Immature natural killer cell (primary cell): Measurements from ENCODE around the gene CALU. TPM values are rescaled to one million over a fixed set of nuclear protein-coding genes. Genes with fewer than 3 reads are reported as not detected.

Experiments
- DNase-seq, 3 donors: peaks; one replicate each; pipeline ENCODE4 v3.0.0; 2022; ENCODE audit warnings: mixed read lengths in 1 of 3
- H3K27ac Mint-ChIP-seq, 6 donors: one replicate each; pipeline ENCODE4 v1.8.0; 2020; ENCODE audit warnings: mixed read lengths in 6 of 6, mild to moderate bottlenecking in 5 of 6, inconsistent platforms in 4 of 6, moderate library complexity in 3 of 6
- H3K27me3 Mint-ChIP-seq, 3 donors: one replicate each; pipeline ENCODE4 v1.8.0; 2020 to 2021; ENCODE audit warnings: low read depth in 3 of 3, mild to moderate bottlenecking in 3 of 3, mixed read lengths in 3 of 3, moderate library complexity in 3 of 3, inconsistent platforms in 1 of 3
- H3K36me3 Mint-ChIP-seq, 3 donors: one replicate each; pipeline ENCODE4 v1.8.0; 2020; ENCODE audit warnings: mixed read lengths in 3 of 3, inconsistent platforms in 2 of 3, mild to moderate bottlenecking in 2 of 3
- H3K4me1 Mint-ChIP-seq, 2 donors: one replicate each; pipeline ENCODE4 v1.8.0; 2020; ENCODE audit warnings: inconsistent platforms in 2 of 2, mild to moderate bottlenecking in 2 of 2, mixed read lengths in 2 of 2, moderate library complexity in 1 of 2
- H3K4me3 Mint-ChIP-seq, 5 donors: one replicate each; pipeline ENCODE4 v1.8.0; 2020; ENCODE audit warnings: mild to moderate bottlenecking in 5 of 5, mixed read lengths in 5 of 5, inconsistent platforms in 3 of 5, moderate library complexity in 3 of 5
- H3K9me3 Mint-ChIP-seq, 6 donors: one replicate each; pipeline ENCODE4 v1.8.0; 2020; ENCODE audit warnings: mild to moderate bottlenecking in 6 of 6, mixed read lengths in 6 of 6, inconsistent platforms in 4 of 6, moderate library complexity in 3 of 6
- polyA plus RNA-seq, 3 donors: library from polyadenylated mRNA; unstranded; fragments of 300-500 nt; fragmentation: Illumina TruSeq; gene quantifications; one replicate each; pipeline ENCODE4 v1.2.3, GENCODE V29; 2021

The CALU gene
- polyA plus RNA-seq, 3 donors from 2014 or later, result 26.6 to 49.3 (median 45.9) TPM

DNA sequence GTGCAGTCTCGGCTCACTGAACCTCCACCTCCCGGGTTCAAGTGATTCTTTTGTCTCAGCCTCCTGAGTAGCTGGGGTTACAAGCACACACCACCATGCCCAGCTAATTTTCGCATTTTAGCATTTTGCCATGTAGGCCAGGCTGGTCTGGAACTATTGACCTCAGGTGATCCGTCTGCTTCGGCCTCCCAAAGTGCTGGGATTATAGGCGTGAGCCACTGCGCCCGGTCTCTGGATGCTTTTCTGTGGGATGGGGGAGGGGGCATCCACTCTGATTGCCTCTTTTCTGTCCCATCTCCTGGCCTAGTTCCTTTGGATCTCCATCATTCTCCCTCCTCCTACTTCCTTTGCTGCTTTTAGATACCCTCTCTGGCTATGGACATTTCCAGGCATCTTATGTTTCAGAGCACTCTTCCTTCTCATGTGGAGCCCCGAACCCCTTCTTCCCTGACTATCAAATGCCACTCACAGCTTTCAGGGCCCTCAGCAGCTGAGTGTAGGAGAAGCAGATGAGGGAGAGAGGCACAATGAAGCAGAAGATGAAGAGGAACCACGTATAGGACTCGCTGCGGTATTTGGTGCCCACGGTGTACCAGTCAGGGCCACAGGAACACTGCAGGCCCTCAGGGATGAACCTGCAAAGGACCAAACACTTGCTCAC lies 35.0 kb downstream of the CALU start:
- DNase-seq, result no peak
- H3K9me3 Mint-ChIP-seq, result peaks cover 6 to 13% (median 7%) of the 10 kb centered on the region in 6 donors
- H3K4me3 Mint-ChIP-seq, result no peak overlapping the region
- no peak overlapping the region for H3K27ac Mint-ChIP-seq
- peaks cover 0 to 2% (median 0%) of the 10 kb centered on the region in 3 donors for H3K27me3 Mint-ChIP-seq
- peaks cover 22 to 37% (median 37%) of the 10 kb centered on the region in 3 donors for H3K36me3 Mint-ChIP-seq
- H3K4me1 Mint-ChIP-seq, result no peaks in the 10 kb centered on the region

DNA sequence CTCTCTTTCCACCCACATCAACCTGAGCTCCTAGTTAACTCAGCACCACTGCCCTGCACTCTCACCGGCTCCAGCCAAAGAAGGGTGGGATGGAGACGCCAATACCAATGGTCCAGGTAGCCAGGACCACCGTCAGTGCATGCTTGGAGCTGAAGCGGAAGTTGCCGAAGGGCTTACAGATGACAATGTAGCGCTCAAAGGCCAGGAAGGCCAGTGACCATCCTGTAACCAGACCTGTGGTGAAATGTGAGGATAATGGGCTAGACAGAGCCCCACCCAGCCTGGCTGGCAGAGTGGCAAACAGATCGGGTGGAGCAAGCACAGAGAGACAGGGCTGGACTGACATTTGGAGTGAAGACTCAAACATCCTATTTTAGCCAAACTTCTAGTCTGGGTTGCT lies 35.8 kb downstream of the CALU start:
- Mint-ChIP-seq H3K27me3 (peaks cover 0 to 2% (median 0%) of the 10 kb centered on the region in 3 donors), H3K36me3 (peaks cover 17 to 31% (median 29%) of the 10 kb centered on the region in 3 donors), H3K9me3 (peaks cover 6 to 13% (median 7%) of the 10 kb centered on the region in 6 donors), H3K4me3 (no peak overlapping the region), H3K27ac (no peak overlapping the region), H3K4me1 (no peaks in the 10 kb centered on the region)
- no peak for DNase-seq

DNA sequence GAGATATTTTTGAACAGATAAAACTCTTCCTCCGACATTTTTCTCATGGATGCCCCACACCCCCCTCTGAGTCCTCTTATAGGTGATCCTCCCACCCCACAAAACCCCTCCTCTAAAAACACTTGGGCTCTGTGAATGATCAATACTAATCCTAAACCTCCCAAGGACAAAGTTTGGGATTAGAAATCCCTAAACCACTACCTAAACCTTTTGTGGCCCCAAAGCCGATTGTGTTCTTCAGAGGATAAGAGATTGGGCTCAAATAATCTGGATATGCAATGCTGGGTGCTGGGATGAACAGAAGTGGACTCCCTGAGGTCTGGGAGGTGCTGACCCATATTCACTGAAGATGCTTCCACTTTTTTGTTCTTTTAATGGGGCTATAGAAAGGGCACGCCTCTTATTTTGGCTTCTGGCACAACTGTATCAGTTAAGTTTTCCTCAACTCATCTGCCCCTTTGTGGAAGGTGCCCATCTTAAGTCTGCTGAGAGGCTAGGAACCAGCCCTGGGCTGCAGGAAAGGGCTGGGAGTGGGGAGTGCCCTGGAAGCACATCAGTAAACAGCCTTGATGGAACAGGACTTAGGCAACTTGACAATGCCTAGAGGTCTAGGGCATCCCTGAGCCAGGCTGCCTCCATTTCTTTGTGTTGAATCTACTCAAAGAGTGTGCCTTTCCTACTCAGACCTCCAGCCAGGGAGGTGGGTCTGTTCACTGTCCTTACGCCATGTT lies 36.8 kb downstream of the CALU start, which contains the start of gene OPN1SW:
OPN1SW (minus strand) TSS at position 51 of the 731 bp plus-strand sequence; CDS start at position 38, 13 bp downstream.
- Mint-ChIP-seq H3K9me3 (peaks cover 6 to 13% (median 7%) of the 10 kb centered on the region in 6 donors), H3K4me1 (no peaks in the 10 kb centered on the region), H3K27me3 (peaks cover 0 to 3% (median 3%) of the 10 kb centered on the region in 3 donors), H3K4me3 (no peak within 1 kb of the TSS), H3K27ac (no peak within 1 kb of the TSS), H3K36me3 (peaks cover 17 to 27% (median 24%) of the 10 kb centered on the region in 3 donors)
- no peak for DNase-seq

DNA sequence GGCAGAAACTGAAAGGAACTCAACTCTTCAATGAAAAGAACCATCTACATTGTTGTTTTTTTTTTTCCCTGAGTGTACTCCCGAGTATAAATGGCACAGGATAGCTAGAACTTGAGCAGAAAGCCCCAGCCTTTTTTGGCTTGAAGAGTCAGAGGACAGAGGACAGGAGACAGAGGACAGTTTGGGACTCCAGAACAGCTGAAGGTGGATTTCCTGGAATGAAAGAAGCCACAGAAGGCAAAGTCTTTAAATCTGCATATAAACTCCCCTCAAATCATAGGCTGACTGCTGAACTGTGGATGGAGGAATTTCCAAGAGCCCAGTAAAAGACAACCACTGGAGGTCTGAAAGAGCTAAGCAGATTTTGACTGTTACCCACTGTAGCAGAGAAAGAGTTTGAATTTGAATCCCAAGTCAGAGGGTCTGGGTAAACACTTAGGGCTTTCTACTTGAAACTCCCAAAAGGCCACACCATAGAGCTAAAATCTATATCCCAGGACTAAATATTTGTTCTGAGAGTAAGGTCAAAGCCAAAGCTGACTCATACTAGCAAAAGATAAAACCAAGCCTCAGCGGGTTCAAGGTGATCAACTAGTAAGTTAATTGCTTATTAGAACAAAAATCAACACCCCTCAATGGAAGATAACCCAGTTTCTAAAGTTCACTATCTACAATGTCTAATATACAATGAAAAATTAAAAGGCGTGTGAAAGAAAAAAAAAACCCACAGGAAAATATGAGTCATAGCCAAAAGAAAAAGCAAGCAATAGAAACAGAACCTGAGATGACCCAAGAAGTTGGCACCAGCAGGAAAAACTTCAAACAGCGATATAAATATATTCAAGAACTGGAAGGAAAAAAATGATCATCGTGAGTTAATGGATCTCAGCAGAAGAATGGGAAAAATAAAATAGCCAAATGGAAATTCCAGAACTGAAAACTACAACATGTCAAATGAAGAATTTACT lies 38.3 kb downstream of the CALU start:
- H3K36me3 Mint-ChIP-seq, result peaks cover 14 to 18% (median 17%) of the 10 kb centered on the region in 3 donors
- no peak overlapping the region for H3K27ac Mint-ChIP-seq
- H3K27me3 Mint-ChIP-seq, result peaks cover 2 to 4% (median 4%) of the 10 kb centered on the region in 3 donors
- H3K4me1 Mint-ChIP-seq, result no peaks in the 10 kb centered on the region
- no peak for DNase-seq
- H3K9me3 Mint-ChIP-seq, result peaks cover 6 to 13% (median 7%) of the 10 kb centered on the region in 6 donors
- H3K4me3 Mint-ChIP-seq, result no peak overlapping the region

DNA sequence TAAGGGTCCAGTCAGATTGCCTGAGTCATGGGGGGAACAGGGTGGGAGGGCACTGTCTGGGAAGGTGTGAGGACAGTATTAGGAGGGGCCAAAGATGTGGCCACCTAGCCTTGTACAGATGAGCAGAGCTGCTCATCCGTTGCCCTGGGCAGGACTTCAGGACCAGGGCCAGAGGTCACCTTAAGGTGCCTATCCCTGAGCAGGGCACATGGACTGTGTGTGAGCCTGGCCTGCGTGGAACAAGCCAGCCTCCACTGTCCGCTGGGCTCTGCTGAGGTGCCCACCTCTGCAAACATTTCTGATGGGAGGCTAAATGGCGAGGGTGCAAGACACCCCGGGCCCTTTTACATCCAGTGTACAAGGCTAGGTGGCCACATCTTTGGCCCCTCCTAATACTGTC lies 39.8 kb downstream of the CALU start:
- H3K4me1 Mint-ChIP-seq, result no peaks in the 10 kb centered on the region

DNA sequence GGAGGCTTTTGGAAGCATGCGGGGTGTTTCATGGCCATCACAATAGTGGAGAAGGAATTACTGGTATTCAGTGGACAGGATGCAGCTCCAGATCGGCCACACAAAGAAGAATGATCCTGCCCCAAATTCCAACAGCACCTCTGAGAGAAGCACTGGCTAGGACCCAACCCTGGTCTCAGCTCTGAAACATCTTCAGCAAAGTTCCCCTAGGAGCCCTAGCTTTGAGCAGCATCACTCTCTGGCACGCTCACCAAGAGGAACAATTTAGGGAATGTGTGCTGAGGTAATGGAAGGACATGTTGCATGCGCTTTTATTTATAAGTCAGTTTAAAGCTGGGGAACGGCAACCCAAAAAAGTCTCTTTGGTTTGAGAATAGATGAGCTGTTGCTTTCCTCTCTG lies 42.0 kb downstream of the CALU start:
- Mint-ChIP-seq H3K4me3 (no peak overlapping the region), H3K36me3 (peaks cover 0 to 12% (median 8%) of the 10 kb centered on the region in 3 donors), H3K27ac (no peak overlapping the region), H3K27me3 (peaks cover 2 to 7% (median 4%) of the 10 kb centered on the region in 3 donors), H3K4me1 (no peaks in the 10 kb centered on the region), H3K9me3 (peaks cover 6 to 13% (median 7%) of the 10 kb centered on the region in 6 donors)
- DNase-seq, result no peak

More for the DNA sequence above, 39.8 kb downstream of the CALU start:
- Mint-ChIP-seq H3K27ac (no peak overlapping the region), H3K36me3 (peaks cover 4 to 13% (median 12%) of the 10 kb centered on the region in 3 donors), H3K27me3 (peaks cover 2 to 4% (median 4%) of the 10 kb centered on the region in 3 donors), H3K9me3 (peaks cover 6 to 13% (median 7%) of the 10 kb centered on the region in 6 donors), H3K4me3 (no peak overlapping the region)
- no peak for DNase-seq

DNA sequence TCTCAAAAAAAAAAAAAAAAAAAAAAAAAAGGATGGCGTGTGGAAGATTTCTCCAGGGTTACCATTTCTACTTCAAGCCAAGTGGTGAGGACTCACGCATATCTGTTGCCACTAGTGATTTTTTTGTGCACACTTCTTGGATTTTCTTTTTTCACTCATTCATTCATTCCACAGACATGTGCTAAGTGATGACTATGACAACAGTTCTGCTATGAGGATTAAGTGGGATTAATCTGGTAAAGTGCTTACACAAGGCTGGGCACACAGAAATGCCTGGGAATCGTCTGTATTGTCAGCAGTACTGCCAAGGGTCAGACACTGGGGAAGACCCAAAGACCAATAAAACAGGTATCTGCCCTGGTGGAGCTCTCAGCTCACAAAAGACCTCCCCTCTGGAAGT lies 42.7 kb downstream of the CALU start:
- no peak overlapping the region for H3K27ac Mint-ChIP-seq
- peaks cover 2 to 7% (median 4%) of the 10 kb centered on the region in 3 donors for H3K27me3 Mint-ChIP-seq
- DNase-seq, result no peak
- H3K9me3 Mint-ChIP-seq, result peaks cover 6 to 13% (median 7%) of the 10 kb centered on the region in 6 donors
- H3K4me1 Mint-ChIP-seq, result no peaks in the 10 kb centered on the region
- no peak overlapping the region for H3K4me3 Mint-ChIP-seq
- H3K36me3 Mint-ChIP-seq, result peaks cover 0 to 12% (median 8%) of the 10 kb centered on the region in 3 donors

DNA sequence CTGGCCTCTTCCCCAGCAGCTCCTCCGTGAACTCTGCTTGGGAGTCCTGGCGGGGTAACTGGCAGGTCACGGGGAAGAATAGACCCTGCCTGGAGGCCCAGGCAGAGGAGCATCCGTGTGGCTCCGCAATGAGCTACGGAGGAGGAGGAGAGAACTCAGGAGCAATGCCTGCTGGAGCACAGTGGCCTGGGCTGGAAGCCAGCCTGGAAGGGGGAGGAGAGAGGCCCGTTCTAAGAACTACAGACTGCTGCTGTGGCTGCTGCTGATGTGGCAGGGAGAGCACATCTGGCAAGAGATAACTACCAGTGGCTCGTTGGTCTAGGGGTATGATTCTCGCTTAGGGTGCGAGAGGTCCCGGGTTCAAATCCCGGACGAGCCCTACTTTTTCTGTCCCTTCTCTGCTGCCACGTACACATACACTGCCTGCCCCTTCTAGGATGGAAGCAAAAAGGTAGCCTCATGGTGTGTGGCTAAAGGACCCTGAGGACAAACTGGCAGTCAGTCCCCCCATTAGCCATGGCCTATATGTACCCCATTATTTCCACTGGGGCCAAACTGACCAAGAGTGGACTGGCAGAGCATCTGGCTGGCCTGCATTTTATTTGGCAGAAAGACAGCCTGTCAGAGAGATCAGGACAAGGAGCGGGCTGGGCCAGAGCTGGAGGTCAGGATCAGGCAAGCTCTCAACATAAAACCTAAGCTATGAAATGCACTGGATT lies 44.1 kb downstream of the CALU start:
- Mint-ChIP-seq H3K27me3 (peaks cover 2 to 7% (median 2%) of the 10 kb centered on the region in 3 donors), H3K27ac (no peak overlapping the region), H3K36me3 (no peaks in the 10 kb centered on the region), H3K4me3 (no peak overlapping the region), H3K9me3 (peaks cover 0 to under 1% (median 0%) of the 10 kb centered on the region in 6 donors), H3K4me1 (no peaks in the 10 kb centered on the region)
- no peak for DNase-seq

DNA sequence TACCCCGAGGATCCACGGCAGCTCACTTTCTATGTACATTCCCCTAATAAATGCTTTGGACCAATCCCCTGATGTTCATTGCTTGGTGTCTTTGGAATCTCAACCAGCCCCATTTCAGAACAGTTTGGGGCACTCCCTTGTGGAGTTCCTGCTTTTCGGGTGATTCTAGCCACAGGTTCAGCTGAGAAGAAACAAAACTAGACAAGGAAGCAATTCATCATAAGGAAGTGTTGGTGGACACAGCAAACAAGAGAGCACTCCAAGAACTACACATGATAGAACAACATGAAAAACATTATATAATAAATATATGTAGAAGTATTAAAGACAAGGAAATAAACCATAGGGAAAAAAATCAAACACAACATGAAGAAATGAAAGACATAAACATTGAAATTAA lies 46.6 kb downstream of the CALU start:
- H3K36me3 Mint-ChIP-seq, result no peaks in the 10 kb centered on the region
- H3K4me1 Mint-ChIP-seq, result peaks cover 5% of the 10 kb centered on the region in 2 donors
- no peak overlapping the region for H3K4me3 Mint-ChIP-seq
- no peak overlapping the region for H3K27ac Mint-ChIP-seq
- no peak for DNase-seq
- H3K9me3 Mint-ChIP-seq, result no peaks in the 10 kb centered on the region
- H3K27me3 Mint-ChIP-seq, result peaks cover 2 to 8% (median 2%) of the 10 kb centered on the region in 3 donors

DNA sequence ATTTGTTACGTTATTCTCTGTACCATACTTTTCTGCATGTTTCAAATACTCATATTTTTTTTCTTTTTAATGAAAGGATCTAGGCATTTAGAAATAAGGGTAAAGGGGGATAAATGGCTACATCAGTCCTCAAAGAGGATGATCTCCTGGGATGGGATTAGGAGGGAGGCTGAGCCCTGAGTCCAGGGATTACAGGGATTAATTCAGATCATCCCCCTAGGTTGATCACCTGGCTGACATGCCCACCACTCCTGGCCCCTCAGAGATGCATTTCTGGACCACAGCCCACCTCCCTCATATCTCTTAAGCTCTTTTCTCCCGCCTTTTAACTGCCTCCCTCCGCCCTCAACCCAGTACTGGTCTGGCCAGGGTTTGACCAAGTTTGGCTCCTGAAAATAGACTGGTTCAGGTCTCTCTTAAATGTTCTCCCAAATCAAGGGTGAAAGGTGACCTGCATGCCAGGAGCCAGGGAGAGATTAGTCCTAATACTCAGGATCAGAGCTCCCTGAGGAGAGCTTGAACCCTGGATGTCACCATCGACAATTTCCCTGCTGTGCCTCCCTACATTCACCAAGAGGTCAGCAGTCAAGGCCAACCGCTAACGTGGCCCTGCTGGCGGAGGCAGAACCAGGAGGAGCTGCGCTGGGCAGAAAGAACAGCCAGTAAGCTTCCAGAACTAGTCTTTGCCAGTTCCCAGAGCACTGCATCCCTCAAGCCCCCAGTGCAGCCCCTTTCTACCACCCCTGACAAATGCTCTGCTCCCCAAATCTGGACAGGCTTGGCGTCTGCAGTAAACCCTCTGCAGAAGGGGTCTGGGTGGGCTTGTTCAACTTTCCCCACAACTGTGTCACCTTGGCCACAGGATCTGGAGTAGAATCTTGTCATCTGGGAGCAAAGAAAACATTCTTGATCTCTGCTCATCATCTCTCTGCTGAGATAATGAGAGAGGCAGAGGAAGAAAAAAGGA lies 49.6 kb downstream of the CALU start:
- peak overlapping the region in 3 of 6 donors; percentile 5 to 69 (median 9) for H3K27ac Mint-ChIP-seq
- DNase-seq, result no peak
- no peaks in the 10 kb centered on the region for H3K36me3 Mint-ChIP-seq
- H3K4me3 Mint-ChIP-seq, result peak overlapping the region in 3 of 5 donors; percentile 80 to 88 (median 86)
- peaks cover 5 to 8% of the 10 kb centered on the region in 2 donors for H3K4me1 Mint-ChIP-seq
- no peaks in the 10 kb centered on the region for H3K9me3 Mint-ChIP-seq
- H3K27me3 Mint-ChIP-seq, result peaks cover 0 to 6% (median 2%) of the 10 kb centered on the region in 3 donors

DNA sequence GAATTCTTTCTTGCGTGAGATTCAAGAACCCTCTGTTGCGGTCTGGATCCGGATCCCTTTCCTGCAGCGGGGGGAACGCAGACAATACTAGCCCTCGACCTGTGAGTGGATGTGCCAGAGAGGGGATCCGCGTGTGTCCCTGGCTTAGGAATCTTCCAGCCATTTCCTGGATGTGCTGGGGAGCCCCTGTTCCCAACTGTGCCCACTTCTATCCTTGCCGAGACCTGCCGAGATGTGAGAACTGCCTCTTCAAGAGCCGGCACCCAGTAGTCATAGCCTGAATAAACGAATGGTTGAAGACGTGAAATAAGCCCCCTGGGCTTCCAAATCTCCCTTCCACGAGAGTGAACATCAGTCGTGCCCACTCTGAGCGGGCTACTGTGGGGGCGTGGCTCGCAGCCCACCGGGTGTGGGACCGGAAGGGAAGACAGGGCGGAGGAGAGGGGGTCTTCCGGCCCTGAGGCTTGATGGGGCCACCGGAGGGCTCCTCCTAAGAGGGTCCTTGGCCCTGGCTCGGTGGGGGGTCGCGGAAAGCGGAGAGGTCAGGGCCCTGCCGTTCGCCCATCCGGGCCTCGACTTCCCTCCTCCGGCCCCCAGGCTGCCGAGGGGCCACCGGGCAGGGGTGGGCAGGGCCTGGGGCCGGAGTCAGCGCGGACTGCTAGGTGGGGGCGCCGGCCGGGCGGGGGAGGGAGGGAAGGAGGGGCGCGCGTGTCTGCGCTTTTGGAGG lies 51.3 kb downstream of the CALU start:
- peak overlapping the region; percentile 80 to 88 (median 83) for H3K4me3 Mint-ChIP-seq
- no peaks in the 10 kb centered on the region for H3K9me3 Mint-ChIP-seq
- peak overlapping the region; percentile 57 to 86 (median 79) for H3K27ac Mint-ChIP-seq
- H3K27me3 Mint-ChIP-seq, result peaks cover 0 to 7% (median 2%) of the 10 kb centered on the region in 3 donors
- DNase-seq, result peak in 2 of 3 donors; percentile 8 to 9
- H3K36me3 Mint-ChIP-seq, result no peaks in the 10 kb centered on the region
- peaks cover 5 to 8% of the 10 kb centered on the region in 2 donors for H3K4me1 Mint-ChIP-seq
